Panc1 (cell line): ENCODE data around the gene FAF1. TPM values are rescaled to one million over a fixed set of nuclear protein-coding genes. Genes with fewer than 3 reads are reported as not detected.

Experiments used
- ATAC-seq: fragments of 200-7000 bp; cut with Tn5 transposase; 2 replicates; pipeline ENCODE4 v1.9.1; 2020; ENCODE audit warnings: mild to moderate bottlenecking, moderate library complexity
- BruUV-seq: library from RNA; stranded (reverse); fragments of 400-500 nt; replicated peaks from 2 replicates; lab custom pipeline; 2021; lab: Mats Ljungman, UMichigan
- CTCF ChIA-PET: fragments of 300-600 bp; sonication (Branson Sonifier 250); formaldehyde crosslinking; loops from one replicate; lab custom pipeline; 2022; ENCODE audit warnings: antibody characterized with exemption; lab: Charles Lee
- POLR2A ChIA-PET: fragments of 300-600 bp; sonication (Branson Sonifier 250); formaldehyde crosslinking; loops from one replicate; lab custom pipeline; 2022; ENCODE audit warnings: antibody characterized with exemption; lab: Charles Lee
- DNase-seq: peaks from one replicate; pipeline ENCODE4 v3.0.0-alpha.2; 2010; ENCODE audit warnings: low read depth, low spot score
- H3K27ac ChIP-seq: 2 replicates; pipeline ENCODE4 v1.5.1; 2011; ENCODE audit warnings: mild to moderate bottlenecking, low read length, inconsistent platforms
- H3K27me3 ChIP-seq: fragments of 200-500 bp; sonication (Bioruptor generic); 2 replicates; pipeline ENCODE4 v1.6.0; 2014; ENCODE audit warnings: low read length, inconsistent platforms; ENCODE audit not compliant: control insufficient read depth, insufficient read depth
- H3K36me3 ChIP-seq: fragments of 200-500 bp; sonication (Bioruptor generic); 2 replicates; pipeline ENCODE4 v1.5.1; 2014; ENCODE audit warnings: inconsistent platforms, mild to moderate bottlenecking, low read length, moderate library complexity; ENCODE audit not compliant: control insufficient read depth, insufficient read depth
- H3K4me1 ChIP-seq: 2 replicates; pipeline ENCODE4 v1.5.1; 2011; ENCODE audit warnings: inconsistent platforms, mild to moderate bottlenecking, low read length, moderate library complexity; ENCODE audit not compliant: control insufficient read depth, insufficient read depth
- H3K4me3 ChIP-seq, 2 experiments: 2 replicates each; pipeline ENCODE4 v1.5.1; 2011 to 2012; ENCODE audit warnings: low read depth in 2 of 2, low read length in 2 of 2, mild to moderate bottlenecking in 2 of 2, inconsistent platforms in 1 of 2, moderate library complexity in 1 of 2
- H3K9me3 ChIP-seq: fragments of 200-500 bp; sonication (Bioruptor generic); 2 replicates; pipeline ENCODE4 v1.5.1; 2014; ENCODE audit warnings: low read depth, mild to moderate bottlenecking, inconsistent platforms, low read length, moderate library complexity; ENCODE audit not compliant: control insufficient read depth, insufficient read depth
- POLR2AphosphoS5 ChIP-seq: IDR thresholded peaks from 2 replicates; pipeline ENCODE4 v1.6.1; 2012; ENCODE audit warnings: mild to moderate bottlenecking, low read depth, low read length, moderate library complexity
- SIN3A ChIP-seq: IDR thresholded peaks from 2 replicates; pipeline ENCODE4 v1.6.1; 2012; ENCODE audit warnings: low read depth, mild to moderate bottlenecking, low read length, moderate library complexity, borderline replicate concordance; ENCODE audit not compliant: insufficient read depth
- TCF7L2 ChIP-seq: IDR thresholded peaks from 2 replicates; pipeline ENCODE4 v1.6.1; 2011; ENCODE audit warnings: mild to moderate bottlenecking, low read depth, low read length, inconsistent platforms
- in situ Hi-C: cut with HindIII; loops from 2 replicates; pipeline ENCODE4 v1.10.0; 2016; ENCODE audit warnings: low sequenced_read_pairs, low pct_unique_long_range_greater_than_20kb
- intact Hi-C: fragments of 100-400 bp; cut with micrococcal nuclease; formaldehyde crosslinking; loops from one replicate; pipeline ENCODE4 v1.10.0; 2022; ENCODE audit not compliant: unreplicated experiment
- total RNA-seq: library from RNA; stranded (reverse); gene quantifications from one replicate; pipeline ENCODE4 v1.2.1, GENCODE V29; 2021; ENCODE audit not compliant: unreplicated experiment
- TF ChIP-seq, protein P1 (sequence below), 2 experiments: IDR thresholded peaks; 2 replicates each; pipeline ENCODE4 v1.6.1; 2011 to 2012; ENCODE audit warnings: low read depth in 2 of 2, control low read depth in 1 of 2, low read length in 1 of 2, mild to moderate bottlenecking in 1 of 2, moderate library complexity in 1 of 2; ENCODE audit not compliant: insufficient read depth in 1 of 2
- TF ChIP-seq, protein P2 (sequence below): fragments of 450-650 bp; IDR thresholded peaks from 2 replicates; pipeline ENCODE4 v1.5.1; 2017; ENCODE audit warnings: mild to moderate bottlenecking

FAF1 gene
- total RNA-seq, 1 experiment from 2014 or later, result 101 TPM

DNA sequence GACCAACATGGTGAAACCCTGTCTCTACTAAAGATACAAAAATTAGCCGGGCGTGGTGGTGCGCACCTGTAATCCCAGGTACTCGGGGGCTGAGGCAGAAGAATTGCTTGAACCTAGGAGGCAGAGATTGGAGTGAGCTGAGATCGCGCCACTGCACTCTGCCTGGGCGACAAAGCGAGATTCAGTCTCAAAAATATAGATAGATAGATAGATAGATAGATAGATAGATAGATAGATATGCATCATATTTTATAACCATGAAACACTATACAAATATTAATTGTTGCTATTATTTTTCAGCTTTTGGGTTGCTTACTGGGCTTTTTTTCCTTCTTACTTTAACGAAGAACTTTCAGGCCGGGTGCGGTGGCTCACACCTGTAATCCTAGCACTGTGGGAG, 4.8 kb upstream of the FAF1 start:
- BruUV-seq, result no TSS peak
- intact Hi-C loops, result loop anchor here (5.0 kb wide), 1 partner anchor 93 kb away; no protein-coding TSS in a partner anchor
- ChIA-PET POLR2A (no interaction called here), CTCF (no interaction called here)
- Histone ChIP-seq H3K27me3 (no peaks in the 10 kb centered on the region), H3K4me3 (no peak overlapping the region), H3K4me1 (peaks cover 9% of the 10 kb centered on the region; the same call in 1 of the 2 replicates), H3K27ac (no peak overlapping the region), H3K36me3 (no peaks in the 10 kb centered on the region; the same call in 1 of the 2 replicates), H3K9me3 (no peaks in the 10 kb centered on the region)
- ATAC-seq (no peak), DNase-seq (no peak)
- in situ Hi-C loops, result no loop called here
- TF ChIP-seq TCF7L2, result no peak
- TF ChIP-seq, protein P1, sequence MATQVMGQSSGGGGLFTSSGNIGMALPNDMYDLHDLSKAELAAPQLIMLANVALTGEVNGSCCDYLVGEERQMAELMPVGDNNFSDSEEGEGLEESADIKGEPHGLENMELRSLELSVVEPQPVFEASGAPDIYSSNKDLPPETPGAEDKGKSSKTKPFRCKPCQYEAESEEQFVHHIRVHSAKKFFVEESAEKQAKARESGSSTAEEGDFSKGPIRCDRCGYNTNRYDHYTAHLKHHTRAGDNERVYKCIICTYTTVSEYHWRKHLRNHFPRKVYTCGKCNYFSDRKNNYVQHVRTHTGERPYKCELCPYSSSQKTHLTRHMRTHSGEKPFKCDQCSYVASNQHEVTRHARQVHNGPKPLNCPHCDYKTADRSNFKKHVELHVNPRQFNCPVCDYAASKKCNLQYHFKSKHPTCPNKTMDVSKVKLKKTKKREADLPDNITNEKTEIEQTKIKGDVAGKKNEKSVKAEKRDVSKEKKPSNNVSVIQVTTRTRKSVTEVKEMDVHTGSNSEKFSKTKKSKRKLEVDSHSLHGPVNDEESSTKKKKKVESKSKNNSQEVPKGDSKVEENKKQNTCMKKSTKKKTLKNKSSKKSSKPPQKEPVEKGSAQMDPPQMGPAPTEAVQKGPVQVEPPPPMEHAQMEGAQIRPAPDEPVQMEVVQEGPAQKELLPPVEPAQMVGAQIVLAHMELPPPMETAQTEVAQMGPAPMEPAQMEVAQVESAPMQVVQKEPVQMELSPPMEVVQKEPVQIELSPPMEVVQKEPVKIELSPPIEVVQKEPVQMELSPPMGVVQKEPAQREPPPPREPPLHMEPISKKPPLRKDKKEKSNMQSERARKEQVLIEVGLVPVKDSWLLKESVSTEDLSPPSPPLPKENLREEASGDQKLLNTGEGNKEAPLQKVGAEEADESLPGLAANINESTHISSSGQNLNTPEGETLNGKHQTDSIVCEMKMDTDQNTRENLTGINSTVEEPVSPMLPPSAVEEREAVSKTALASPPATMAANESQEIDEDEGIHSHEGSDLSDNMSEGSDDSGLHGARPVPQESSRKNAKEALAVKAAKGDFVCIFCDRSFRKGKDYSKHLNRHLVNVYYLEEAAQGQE (IDR thresholded peaks at IDR 0.05; ENCODE audit: insufficient read depth in 1 of 2, low read depth in 2 of 2, low read length in 1 of 2), result no peak
- TF ChIP-seq POLR2AphosphoS5, result no peak
- no peak for TF ChIP-seq SIN3A
- TF ChIP-seq, protein P2, sequence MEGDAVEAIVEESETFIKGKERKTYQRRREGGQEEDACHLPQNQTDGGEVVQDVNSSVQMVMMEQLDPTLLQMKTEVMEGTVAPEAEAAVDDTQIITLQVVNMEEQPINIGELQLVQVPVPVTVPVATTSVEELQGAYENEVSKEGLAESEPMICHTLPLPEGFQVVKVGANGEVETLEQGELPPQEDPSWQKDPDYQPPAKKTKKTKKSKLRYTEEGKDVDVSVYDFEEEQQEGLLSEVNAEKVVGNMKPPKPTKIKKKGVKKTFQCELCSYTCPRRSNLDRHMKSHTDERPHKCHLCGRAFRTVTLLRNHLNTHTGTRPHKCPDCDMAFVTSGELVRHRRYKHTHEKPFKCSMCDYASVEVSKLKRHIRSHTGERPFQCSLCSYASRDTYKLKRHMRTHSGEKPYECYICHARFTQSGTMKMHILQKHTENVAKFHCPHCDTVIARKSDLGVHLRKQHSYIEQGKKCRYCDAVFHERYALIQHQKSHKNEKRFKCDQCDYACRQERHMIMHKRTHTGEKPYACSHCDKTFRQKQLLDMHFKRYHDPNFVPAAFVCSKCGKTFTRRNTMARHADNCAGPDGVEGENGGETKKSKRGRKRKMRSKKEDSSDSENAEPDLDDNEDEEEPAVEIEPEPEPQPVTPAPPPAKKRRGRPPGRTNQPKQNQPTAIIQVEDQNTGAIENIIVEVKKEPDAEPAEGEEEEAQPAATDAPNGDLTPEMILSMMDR, result no peak

DNA sequence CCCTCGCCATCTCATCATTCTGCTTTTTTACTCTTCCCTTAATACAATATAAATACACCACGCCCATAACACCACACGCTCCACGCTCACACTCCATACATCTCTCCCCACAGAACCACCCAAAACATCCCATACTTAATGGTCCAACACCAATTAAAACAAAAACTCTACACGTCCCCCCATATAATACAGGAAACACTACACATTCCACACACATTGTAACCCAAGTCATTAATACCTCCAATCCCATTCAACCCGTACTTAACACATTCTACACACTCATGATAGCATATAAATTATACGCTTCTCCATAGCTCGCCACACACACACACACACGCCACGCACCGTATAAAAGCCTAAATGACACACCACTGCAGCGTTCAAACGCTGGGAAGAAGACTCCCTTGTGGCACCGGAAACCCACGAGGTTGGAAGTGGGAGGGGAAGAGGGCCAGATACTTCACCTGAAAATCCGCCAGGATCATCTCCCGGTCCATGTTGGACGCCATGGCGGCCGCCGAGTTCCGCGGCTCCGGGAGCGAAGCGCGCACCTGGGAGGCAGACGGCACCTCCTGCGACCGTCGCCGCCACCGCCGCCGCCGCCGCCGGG, 659 bp downstream of the FAF1 start:
- CTCF ChIA-PET, result no interaction called here
- DNase-seq (no peak), ATAC-seq (peak; percentile 61)
- H3K27ac ChIP-seq, result peak overlapping the region; percentile 93
- TF ChIP-seq, protein P1 (IDR thresholded peaks at IDR 0.05; ENCODE audit: insufficient read depth in 1 of 2, low read depth in 2 of 2, low read length in 1 of 2), result no peak
- peak overlapping the region; percentile 95 to 97 for H3K4me3 ChIP-seq
- peaks cover 5% of the 10 kb centered on the region; the same call in 1 of the 2 replicates for H3K36me3 ChIP-seq
- BruUV-seq, result no TSS peak
- no peaks in the 10 kb centered on the region for H3K27me3 ChIP-seq
- peaks cover 8% of the 10 kb centered on the region; the same call in 1 of the 2 replicates for H3K4me1 ChIP-seq
- POLR2A ChIA-PET, result no interaction called here
- H3K9me3 ChIP-seq, result no peaks in the 10 kb centered on the region
- in situ Hi-C loops (no loop called here), intact Hi-C loops (no loop called here)
